Thymus (tissue), 11 donors: Measurements from ENCODE around the gene PNPLA6. TPM values are rescaled to one million over a fixed set of nuclear protein-coding genes. Genes with fewer than 3 reads are reported as not detected.

Source experiments
- DNase-seq, 9 donors: peaks; one replicate each; pipeline ENCODE4 v3.0.0-alpha.2; 2013; ENCODE audit warnings: low spot score in 9 of 9, low read depth in 6 of 9, missing footprints in 1 of 9
- H3K27ac ChIP-seq, 2 donors: one replicate each; pipeline ENCODE4 v1.5.1; 2013; ENCODE audit warnings: control low read depth in 1 of 2, low read depth in 1 of 2, low read length in 1 of 2, mild to moderate bottlenecking in 1 of 2, moderate library complexity in 1 of 2
- H3K27me3 ChIP-seq, 2 donors: one replicate each; pipeline ENCODE4 v1.5.1; 2013; ENCODE audit warnings: low read length in 1 of 2; ENCODE audit not compliant: control insufficient read depth in 2 of 2, insufficient read depth in 1 of 2
- H3K36me3 ChIP-seq, 2 donors: one replicate each; pipeline ENCODE4 v1.5.1; 2013; ENCODE audit warnings: low read length in 1 of 2, mild to moderate bottlenecking in 1 of 2, moderate library complexity in 1 of 2; ENCODE audit not compliant: control insufficient read depth in 2 of 2, insufficient read depth in 2 of 2
- H3K4me1 ChIP-seq, 2 donors: one replicate each; pipeline ENCODE4 v1.5.1; 2013; ENCODE audit warnings: low read length in 2 of 2; ENCODE audit not compliant: control insufficient read depth in 2 of 2, insufficient read depth in 2 of 2
- H3K4me3 ChIP-seq, 2 donors: one replicate each; pipeline ENCODE4 v1.5.1; 2013; ENCODE audit warnings: low read length in 2 of 2, control low read depth in 1 of 2, mild to moderate bottlenecking in 1 of 2
- H3K9me3 ChIP-seq, 2 donors: one replicate each; pipeline ENCODE4 v1.5.1; 2013; ENCODE audit warnings: low read length in 1 of 2, mild to moderate bottlenecking in 1 of 2; ENCODE audit not compliant: control insufficient read depth in 2 of 2, insufficient read depth in 1 of 2
- WGBS: extraction: QIAGEN DNeasy Blood & Tissue Kit; methylation state at CpG from one replicate; pipeline ENCODE4 v1.1.7; 2013; 5-methylcytosine and 5-hydroxymethylcytosine counted together
- polyA plus RNA-seq: library from polyadenylated mRNA; stranded (reverse); fragments of 200-250 nt; gene quantifications from one replicate; pipeline ENCODE4 v1.2.3, GENCODE V29; 2013
- total RNA-seq: library from RNA; stranded (reverse); fragments of 120-200 nt; gene quantifications from one replicate; pipeline ENCODE4 v1.2.4, GENCODE V29; 2013
- donor health status: healthy.

PNPLA6 gene
- total and polyA plus RNA-seq, 2 donors: 17.3 to 75.3 TPM

- peaks cover 3 to 8% of the 10 kb centered on the region in 2 donors for H3K27me3 ChIP-seq
- no peak overlapping the region for H3K27ac ChIP-seq
- DNase-seq: no peak
- WGBS: 93% methylated on average over 17 of the region's 17 CpGs
- H3K36me3 ChIP-seq: no peaks in the 10 kb centered on the region
- H3K9me3 ChIP-seq: peaks cover 0 to 8% of the 10 kb centered on the region in 2 donors
- no peak overlapping the region for H3K4me3 ChIP-seq
- H3K4me1 ChIP-seq: peaks cover 0 to 2% of the 10 kb centered on the region in 2 donors
Measured at GRCh38 chr19:7606289-7606688, 70.8 kb downstream of the PNPLA6 start.

GRCh38 chr19:7607212-7607873 lies 71.8 kb downstream of the PNPLA6 start:
- Histone ChIP-seq H3K4me3 (no peak overlapping the region), H3K4me1 (peaks cover 0 to 2% of the 10 kb centered on the region in 2 donors)
- WGBS: 71% methylated on average over 10 of the region's 10 CpGs

GRCh38 chr19:7607874-7608560 lies 72.5 kb downstream of the PNPLA6 start:
- 94% methylated on average over 25 of the region's 25 CpGs for WGBS

More at GRCh38 chr19:7607212-7607873, 71.8 kb downstream of the PNPLA6 start:
- Histone ChIP-seq H3K27me3 (peaks cover 3 to 6% of the 10 kb centered on the region in 2 donors), H3K9me3 (peaks cover 0 to 8% of the 10 kb centered on the region in 2 donors), H3K36me3 (no peaks in the 10 kb centered on the region), H3K27ac (no peak overlapping the region)
- no peak for DNase-seq

GRCh38 chr19:7610491-7611240 lies 75.1 kb downstream of the PNPLA6 start:
- no peak for DNase-seq
- WGBS: 90% methylated on average over 31 of the region's 31 CpGs
- no peaks in the 10 kb centered on the region for H3K36me3 ChIP-seq
- H3K4me1 ChIP-seq: peaks cover 0 to 2% of the 10 kb centered on the region in 2 donors
- no peak overlapping the region for H3K27ac ChIP-seq
- H3K27me3 ChIP-seq: no peaks in the 10 kb centered on the region
- H3K9me3 ChIP-seq: peaks cover 0 to under 1% of the 10 kb centered on the region in 2 donors
- no peak overlapping the region for H3K4me3 ChIP-seq

More at GRCh38 chr19:7607874-7608560, 72.5 kb downstream of the PNPLA6 start:
- DNase-seq: no peak
- no peak overlapping the region for H3K27ac ChIP-seq
- no peaks in the 10 kb centered on the region for H3K36me3 ChIP-seq
- peaks cover 0 to 4% of the 10 kb centered on the region in 2 donors for H3K27me3 ChIP-seq
- peaks cover 0 to 2% of the 10 kb centered on the region in 2 donors for H3K4me1 ChIP-seq
- peaks cover 0 to 8% of the 10 kb centered on the region in 2 donors for H3K9me3 ChIP-seq
- H3K4me3 ChIP-seq: no peak overlapping the region

Other genes with a start within 250 kb of the PNPLA6 start
- gene INSR, start 241.3 kb upstream of the PNPLA6 start, total RNA-seq: 6.0 TPM
- gene INSR, start 241.3 kb upstream of the PNPLA6 start, polyA plus RNA-seq: 5.5 TPM
- 35.0 TPM for gene ARHGEF18, start 186.8 kb upstream of the PNPLA6 start, total RNA-seq
- 35.8 TPM for gene ARHGEF18, start 186.8 kb upstream of the PNPLA6 start, polyA plus RNA-seq
- gene PEX11G, start 46.7 kb upstream of the PNPLA6 start, total RNA-seq: 3.3 TPM
- gene PEX11G, start 46.7 kb upstream of the PNPLA6 start, polyA plus RNA-seq: 4.8 TPM
- gene ZNF358, start 19.6 kb upstream of the PNPLA6 start, total RNA-seq: 7.1 TPM
- gene ZNF358, start 19.6 kb upstream of the PNPLA6 start, polyA plus RNA-seq: 23.5 TPM
- 2.8 TPM for gene MCOLN1, start 13.1 kb upstream of the PNPLA6 start, total RNA-seq
- 41.0 TPM for gene MCOLN1, start 13.1 kb upstream of the PNPLA6 start, polyA plus RNA-seq
- gene CAMSAP3, start 60.1 kb downstream of the PNPLA6 start, total RNA-seq: 1.3 TPM
- 2.5 TPM for gene CAMSAP3, start 60.1 kb downstream of the PNPLA6 start, polyA plus RNA-seq
- 29.2 TPM for gene XAB2, start 93.8 kb downstream of the PNPLA6 start, total RNA-seq
- 60.6 TPM for gene XAB2, start 93.8 kb downstream of the PNPLA6 start, polyA plus RNA-seq
- gene PET100, start 94.1 kb downstream of the PNPLA6 start, total RNA-seq: 143 TPM
- gene PET100, start 94.1 kb downstream of the PNPLA6 start, polyA plus RNA-seq: 216 TPM
- gene PCP2, start 98.0 kb downstream of the PNPLA6 start, total RNA-seq: 1.9 TPM
- gene PCP2, start 98.0 kb downstream of the PNPLA6 start, polyA plus RNA-seq: 9.4 TPM
- 45.3 TPM for gene STXBP2, start 101.4 kb downstream of the PNPLA6 start, total RNA-seq
- 140 TPM for gene STXBP2, start 101.4 kb downstream of the PNPLA6 start, polyA plus RNA-seq
- 9.5 TPM for gene RETN, start 133.3 kb downstream of the PNPLA6 start, total RNA-seq
- 33.1 TPM for gene RETN, start 133.3 kb downstream of the PNPLA6 start, polyA plus RNA-seq
- gene MCEMP1, start 141.4 kb downstream of the PNPLA6 start, total RNA-seq: 0.28 TPM
- 1.6 TPM for gene MCEMP1, start 141.4 kb downstream of the PNPLA6 start, polyA plus RNA-seq
- gene TRAPPC5, start 145.1 kb downstream of the PNPLA6 start, total RNA-seq: 108 TPM
- 59.5 TPM for gene TRAPPC5, start 145.1 kb downstream of the PNPLA6 start, polyA plus RNA-seq
- 3.1 TPM for gene FCER2, start 166.4 kb downstream of the PNPLA6 start, total RNA-seq
- 14.4 TPM for gene FCER2, start 166.4 kb downstream of the PNPLA6 start, polyA plus RNA-seq
- 0.52 TPM for gene CLEC4G, start 196.4 kb downstream of the PNPLA6 start, total RNA-seq
- gene CLEC4G, start 196.4 kb downstream of the PNPLA6 start, polyA plus RNA-seq: 3.2 TPM
- gene CD209, start 211.8 kb downstream of the PNPLA6 start, total RNA-seq: 3.4 TPM
- 8.5 TPM for gene CD209, start 211.8 kb downstream of the PNPLA6 start, polyA plus RNA-seq
- gene CLEC4M, start 227.5 kb downstream of the PNPLA6 start, total RNA-seq: 0.19 TPM
- 0.50 TPM for gene CLEC4M, start 227.5 kb downstream of the PNPLA6 start, polyA plus RNA-seq